Transverse colon (tissue), 4 donors: ENCODE measurements around the gene ST8SIA5.

Source experiments
- CTCF ChIP-seq, 5 experiments: fragments of 200-600 bp in 3 of 5; fragments of 450-650 bp in 2 of 5; sonication (generic) in 3 of 5; IDR thresholded peaks; 1 replicate in 2 of 5; 2 replicates in 3 of 5; pipeline ENCODE4 v1.5.1; 2016 to 2017; ENCODE audit warnings: antibody characterized with exemption in 5 of 5, inconsistent platforms in 3 of 5, mild to moderate bottlenecking in 2 of 5, moderate library complexity in 1 of 5
- EP300 ChIP-seq: sonication (generic); formaldehyde crosslinking; IDR thresholded peaks from one replicate; pipeline ENCODE4 v1.6.1; 2017; ENCODE audit warnings: antibody characterized with exemption, low read depth
- POLR2A ChIP-seq: fragments of 450-650 bp; IDR thresholded peaks from one replicate; pipeline ENCODE4 v1.6.1; 2016; ENCODE audit warnings: antibody characterized with exemption, mild to moderate bottlenecking, moderate library complexity
- POLR2AphosphoS5 ChIP-seq, 3 donors: sonication (generic); formaldehyde crosslinking; IDR thresholded peaks; one replicate each; pipeline ENCODE4 v1.6.1; 2016; ENCODE audit warnings: antibody characterized with exemption in 3 of 3

GRCh38 chr18:46659484-46659883 lies 97.4 kb downstream of the ST8SIA5 start:
- no peak for TF ChIP-seq POLR2A
- no peak for TF ChIP-seq CTCF (IDR thresholded peaks at IDR 0.05)
- no peak for TF ChIP-seq POLR2AphosphoS5 (IDR thresholded peaks at IDR 0.05)
- no peak for TF ChIP-seq EP300
